Measurements from ENCODE around the gene CTNNA2.

- TF ChIP-seq GATA3 (IDR thresholded peaks at IDR 0.05; ENCODE audit: low read depth, low read length) (no peak), GATA2 (IDR thresholded peaks at IDR 0.05; ENCODE audit: low read depth, low read length) (no peak)
These were observed 258.1 kb downstream of the CTNNA2 start for GRCh38 chr2:79770926-79771325.

Measured in SH-SY5Y (cell line).